ENCODE results near the gene CLDN10.
"Not testable (repeated sequence)": the region's sequence is repeated elsewhere in the genome, so short reads cannot be mapped to it uniquely, and the experiment has no call there.

Gene CLDN10

DNA sequence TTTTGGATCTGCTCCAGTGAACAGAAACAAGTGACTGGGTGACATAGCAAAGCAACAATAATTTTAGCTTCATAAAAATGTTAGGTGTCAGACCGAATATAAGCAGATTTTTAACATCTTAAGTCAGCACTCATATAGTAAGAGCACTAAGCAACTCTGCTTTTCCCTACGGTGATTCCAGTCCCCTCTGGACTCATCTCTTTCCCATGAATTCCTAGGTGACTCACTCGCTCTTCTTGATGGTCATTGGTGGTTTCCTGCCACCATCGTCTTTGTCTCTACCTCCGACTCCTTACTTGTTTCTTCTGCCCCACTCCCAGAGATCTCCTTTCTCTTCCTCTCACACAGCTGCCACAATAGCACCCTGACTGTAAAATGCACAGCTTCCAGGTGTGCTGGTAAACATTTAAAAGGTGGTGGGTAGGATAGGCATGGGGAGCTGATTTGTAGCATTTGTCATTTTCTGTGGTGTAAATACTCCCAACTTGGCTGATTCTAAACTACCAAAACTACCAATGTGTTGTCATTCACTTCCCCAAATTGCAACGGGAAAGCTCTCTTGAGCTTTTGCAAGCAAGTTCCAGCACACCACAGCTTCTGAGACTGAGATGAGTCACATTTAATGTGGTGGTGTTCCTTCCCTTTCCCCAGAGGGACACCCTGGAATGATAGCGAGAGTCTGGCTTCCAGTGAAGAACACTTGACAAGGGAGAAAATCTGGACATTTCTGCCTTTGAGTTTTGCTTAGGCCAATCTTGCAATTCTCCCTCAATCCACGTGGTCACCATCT lies 42.8 kb upstream of the CLDN10 start:
- TF ChIP-seq CTCF (conservative IDR thresholded peaks at IDR 0.05; ENCODE audit: low read depth, low read length), result no peak
- no peak overlapping the region for H3K4me3 ChIP-seq (ENCODE audit: low read depth, low read length)
- peak; percentile 30 for DNase-seq (ENCODE audit: low read depth)

- no peak overlapping the region for H3K4me3 ChIP-seq (ENCODE audit: low read depth, low read length)
- TF ChIP-seq CTCF (conservative IDR thresholded peaks at IDR 0.05; ENCODE audit: low read depth, low read length), result no peak
- no peak for DNase-seq (ENCODE audit: low read depth)
Measured at GRCh38 chr13:95510950-95511349, 41.6 kb upstream of the CLDN10 start.

DNA sequence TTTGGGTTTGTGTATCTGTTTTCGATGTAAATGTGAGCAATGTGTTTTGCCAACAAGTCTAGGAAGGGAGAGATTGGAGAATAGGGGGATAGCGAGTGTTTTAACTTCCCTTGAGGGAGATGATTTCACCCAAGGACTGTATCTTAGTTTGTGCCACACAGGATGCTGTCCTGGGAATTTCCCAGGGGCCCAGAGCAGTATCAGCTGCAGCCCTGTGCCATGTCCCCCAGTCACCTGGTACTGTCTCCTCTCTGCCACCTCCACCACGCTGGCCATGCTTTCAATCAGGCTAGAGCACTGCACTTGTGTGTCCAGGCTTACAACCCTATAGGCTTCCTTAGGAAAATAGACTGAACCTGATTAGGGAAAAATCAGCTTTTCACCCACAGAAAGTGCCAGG lies 40.1 kb upstream of the CLDN10 start:
- no peak for TF ChIP-seq CTCF (conservative IDR thresholded peaks at IDR 0.05; ENCODE audit: low read depth, low read length)
- no peak overlapping the region for H3K4me3 ChIP-seq (ENCODE audit: low read depth, low read length)
- no peak for DNase-seq (ENCODE audit: low read depth)

GRCh38 chr13:95512957-95513356 lies 39.6 kb upstream of the CLDN10 start:
- DNase-seq (ENCODE audit: low read depth), result no peak

GRCh38 chr13:95515606-95516005 lies 36.9 kb upstream of the CLDN10 start:
- H3K4me3 ChIP-seq (ENCODE audit: low read depth, low read length); DNase-seq (ENCODE audit: low read depth): not testable (repeated sequence)

More at GRCh38 chr13:95512957-95513356, 39.6 kb upstream of the CLDN10 start:
- no peak for TF ChIP-seq CTCF (conservative IDR thresholded peaks at IDR 0.05; ENCODE audit: low read depth, low read length)
- no peak overlapping the region for H3K4me3 ChIP-seq (ENCODE audit: low read depth, low read length)

- no peak for TF ChIP-seq CTCF (conservative IDR thresholded peaks at IDR 0.05; ENCODE audit: low read depth, low read length)
- H3K4me3 ChIP-seq (ENCODE audit: low read depth, low read length), result no peak overlapping the region
- DNase-seq (ENCODE audit: low read depth), result no peak
Measured at GRCh38 chr13:95516021-95516420, 36.5 kb upstream of the CLDN10 start.

GRCh38 chr13:95516492-95516891 lies 36.0 kb upstream of the CLDN10 start:
- no peak for DNase-seq (ENCODE audit: low read depth)
- H3K4me3 ChIP-seq (ENCODE audit: low read depth, low read length), result no peak overlapping the region
- no peak for TF ChIP-seq CTCF (conservative IDR thresholded peaks at IDR 0.05; ENCODE audit: low read depth, low read length)
